Fibroblast of lung (primary cell): ENCODE measurements around the gene FUT8.

Experiments used
- CTCF ChIP-seq, 2 donors: IDR thresholded peaks in 1 of 2; conservative IDR thresholded peaks in 1 of 2; 1 replicate in 1 of 2; 2 replicates in 1 of 2; pipeline ENCODE4 v1.5.1; 2011 to 2012; ENCODE audit warnings: low read length in 2 of 2, control low read depth in 1 of 2, inconsistent platforms in 1 of 2, low read depth in 1 of 2, mild to moderate bottlenecking in 1 of 2
- EZH2 ChIP-seq: IDR thresholded peaks from 2 replicates; pipeline ENCODE4 v1.5.1; 2012; ENCODE audit warnings: low read length, control low read depth, mild to moderate bottlenecking; ENCODE audit errors: missing control alignments

DNA sequence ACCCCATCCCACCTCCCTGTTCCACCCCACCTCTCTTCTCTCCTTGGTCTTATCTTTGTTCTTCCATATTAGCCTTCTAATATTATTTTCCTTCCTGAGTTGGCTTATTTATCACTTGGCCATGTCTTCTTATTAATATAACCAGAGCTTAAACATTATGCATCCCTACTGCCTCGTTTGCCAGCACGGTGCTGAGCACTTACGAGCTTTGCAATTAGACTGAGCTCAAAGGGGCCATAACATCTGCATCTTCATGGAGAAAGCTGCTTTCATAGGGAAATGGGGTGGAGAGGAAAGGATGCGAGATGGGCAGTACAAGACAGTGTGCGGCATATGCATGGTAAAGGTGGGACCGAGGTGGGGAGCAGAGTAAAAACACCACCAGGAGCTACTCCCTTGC, 342.8 kb downstream of the FUT8 start:
- TF ChIP-seq EZH2 (no peak), CTCF (conservative IDR thresholded peaks at IDR 0.05 in 1 of 2, IDR thresholded peaks at IDR 0.05 in 1 of 2; ENCODE audit: low read depth in 1 of 2, low read length in 2 of 2) (no peak)
